Ishikawa (cell line): ENCODE results near the gene SYT1.

Source experiments
- CEBPB ChIP-seq: IDR thresholded peaks from 2 replicates; pipeline ENCODE4 v1.6.1; 2012
- CREB1 ChIP-seq: IDR thresholded peaks from 2 replicates; pipeline ENCODE4 v1.6.1; 2012; ENCODE audit warnings: low read depth
- EGR1 ChIP-seq: IDR thresholded peaks from 2 replicates; pipeline ENCODE4 v1.6.1; 2012
- EP300 ChIP-seq: IDR thresholded peaks from 2 replicates; pipeline ENCODE4 v1.6.1; 2012; ENCODE audit warnings: borderline replicate concordance
- FOXM1 ChIP-seq: IDR thresholded peaks from 2 replicates; pipeline ENCODE4 v1.6.1; 2012; ENCODE audit warnings: low read depth, borderline replicate concordance
- NFIC ChIP-seq: IDR thresholded peaks from 2 replicates; pipeline ENCODE4 v1.6.1; 2012
- RAD21 ChIP-seq: IDR thresholded peaks from 2 replicates; pipeline ENCODE4 v1.6.1; 2012; ENCODE audit warnings: low read depth
- TAF1 ChIP-seq: IDR thresholded peaks from 2 replicates; pipeline ENCODE4 v1.6.1; 2012; ENCODE audit warnings: low read depth, mild to moderate bottlenecking
- TCF12 ChIP-seq: IDR thresholded peaks from 2 replicates; pipeline ENCODE4 v1.6.1; 2012; ENCODE audit warnings: low read depth
- TEAD4 ChIP-seq: IDR thresholded peaks from 2 replicates; pipeline ENCODE4 v1.6.1; 2012
- YY1 ChIP-seq: IDR thresholded peaks from 2 replicates; pipeline ENCODE4 v1.6.1; 2012; ENCODE audit warnings: low read depth
- ZBTB7A ChIP-seq: IDR thresholded peaks from 2 replicates; pipeline ENCODE4 v1.6.1; 2012; ENCODE audit warnings: low read depth
- TF ChIP-seq, protein P1 (sequence below): IDR thresholded peaks from 2 replicates; pipeline ENCODE4 v1.6.1; 2012
- TF ChIP-seq, protein P2 (sequence below): IDR thresholded peaks from 2 replicates; pipeline ENCODE4 v1.6.1; 2012; ENCODE audit warnings: low read depth, mild to moderate bottlenecking
- TF ChIP-seq, protein P3 (sequence below): IDR thresholded peaks from 2 replicates; pipeline ENCODE4 v1.6.1; 2012

Gene SYT1

DNA sequence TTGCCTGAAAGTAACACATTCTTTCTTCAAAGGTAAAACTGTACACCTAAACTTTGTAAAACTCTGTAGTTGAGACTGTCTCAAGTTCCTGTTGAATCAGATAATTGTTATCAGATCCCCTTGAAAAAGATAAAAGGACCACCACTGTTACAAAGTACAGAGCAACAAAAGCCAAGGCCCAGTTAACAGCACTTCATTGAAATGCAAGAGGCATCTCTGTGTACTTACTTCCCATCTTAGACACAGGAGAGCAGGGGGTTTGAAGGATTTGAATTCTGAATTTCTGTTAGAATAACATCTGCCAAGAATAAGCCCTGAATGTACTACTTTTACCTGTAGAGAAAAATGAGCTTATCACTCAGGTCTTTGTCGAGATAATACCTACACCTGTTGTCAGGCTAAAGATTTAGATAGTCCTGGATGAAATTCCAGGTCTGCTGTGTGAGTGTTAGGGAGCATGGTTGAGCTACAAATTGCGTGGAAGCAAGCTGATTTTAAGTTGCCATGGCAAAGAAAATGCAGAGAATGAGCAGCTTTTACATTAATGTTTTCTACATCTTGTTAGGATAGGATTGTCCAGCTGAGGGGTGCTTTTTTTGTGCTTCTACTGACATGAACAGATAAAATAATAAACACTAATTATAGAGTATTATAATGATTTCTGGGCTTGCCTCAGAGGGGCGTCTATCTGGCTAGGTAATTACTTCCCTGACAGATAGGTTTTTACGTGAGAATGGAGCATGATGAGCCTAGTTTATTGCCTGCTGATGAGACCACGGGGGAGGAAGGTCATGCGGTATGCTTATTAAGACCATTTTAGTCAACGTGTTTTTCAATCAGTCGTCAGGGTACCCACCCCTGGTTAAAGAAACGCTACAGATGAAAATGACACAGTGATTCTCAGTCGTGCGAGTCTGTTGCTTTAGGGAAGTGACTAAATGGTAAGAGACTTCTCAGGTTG, 517.0 kb downstream of the SYT1 start:
- TF ChIP-seq, protein P1, sequence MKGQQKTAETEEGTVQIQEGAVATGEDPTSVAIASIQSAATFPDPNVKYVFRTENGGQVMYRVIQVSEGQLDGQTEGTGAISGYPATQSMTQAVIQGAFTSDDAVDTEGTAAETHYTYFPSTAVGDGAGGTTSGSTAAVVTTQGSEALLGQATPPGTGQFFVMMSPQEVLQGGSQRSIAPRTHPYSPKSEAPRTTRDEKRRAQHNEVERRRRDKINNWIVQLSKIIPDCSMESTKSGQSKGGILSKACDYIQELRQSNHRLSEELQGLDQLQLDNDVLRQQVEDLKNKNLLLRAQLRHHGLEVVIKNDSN, result no peak
- TF ChIP-seq RAD21, result no peak
- no peak for TF ChIP-seq FOXM1
- no peak for TF ChIP-seq YY1
- TF ChIP-seq, protein P2, sequence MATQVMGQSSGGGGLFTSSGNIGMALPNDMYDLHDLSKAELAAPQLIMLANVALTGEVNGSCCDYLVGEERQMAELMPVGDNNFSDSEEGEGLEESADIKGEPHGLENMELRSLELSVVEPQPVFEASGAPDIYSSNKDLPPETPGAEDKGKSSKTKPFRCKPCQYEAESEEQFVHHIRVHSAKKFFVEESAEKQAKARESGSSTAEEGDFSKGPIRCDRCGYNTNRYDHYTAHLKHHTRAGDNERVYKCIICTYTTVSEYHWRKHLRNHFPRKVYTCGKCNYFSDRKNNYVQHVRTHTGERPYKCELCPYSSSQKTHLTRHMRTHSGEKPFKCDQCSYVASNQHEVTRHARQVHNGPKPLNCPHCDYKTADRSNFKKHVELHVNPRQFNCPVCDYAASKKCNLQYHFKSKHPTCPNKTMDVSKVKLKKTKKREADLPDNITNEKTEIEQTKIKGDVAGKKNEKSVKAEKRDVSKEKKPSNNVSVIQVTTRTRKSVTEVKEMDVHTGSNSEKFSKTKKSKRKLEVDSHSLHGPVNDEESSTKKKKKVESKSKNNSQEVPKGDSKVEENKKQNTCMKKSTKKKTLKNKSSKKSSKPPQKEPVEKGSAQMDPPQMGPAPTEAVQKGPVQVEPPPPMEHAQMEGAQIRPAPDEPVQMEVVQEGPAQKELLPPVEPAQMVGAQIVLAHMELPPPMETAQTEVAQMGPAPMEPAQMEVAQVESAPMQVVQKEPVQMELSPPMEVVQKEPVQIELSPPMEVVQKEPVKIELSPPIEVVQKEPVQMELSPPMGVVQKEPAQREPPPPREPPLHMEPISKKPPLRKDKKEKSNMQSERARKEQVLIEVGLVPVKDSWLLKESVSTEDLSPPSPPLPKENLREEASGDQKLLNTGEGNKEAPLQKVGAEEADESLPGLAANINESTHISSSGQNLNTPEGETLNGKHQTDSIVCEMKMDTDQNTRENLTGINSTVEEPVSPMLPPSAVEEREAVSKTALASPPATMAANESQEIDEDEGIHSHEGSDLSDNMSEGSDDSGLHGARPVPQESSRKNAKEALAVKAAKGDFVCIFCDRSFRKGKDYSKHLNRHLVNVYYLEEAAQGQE, result no peak
- TF ChIP-seq CEBPB, result no peak

DNA sequence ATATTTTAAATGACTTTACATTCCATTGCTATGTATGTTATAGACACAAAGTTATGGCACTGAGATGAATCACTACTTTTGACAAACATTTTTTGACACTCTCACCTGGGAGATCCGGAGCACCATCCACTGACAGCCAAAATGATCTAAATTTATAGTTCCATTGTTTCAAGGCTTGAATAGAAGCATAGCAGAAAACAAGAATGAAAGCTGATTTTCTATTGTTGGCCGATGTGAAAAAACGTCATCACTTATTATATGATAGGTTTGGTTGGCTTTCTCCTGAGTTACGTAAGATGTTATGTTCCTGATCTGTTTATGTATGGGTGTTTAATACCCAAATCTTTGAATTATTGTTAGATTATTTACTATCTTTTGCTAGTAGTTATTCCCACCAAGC, 520.0 kb downstream of the SYT1 start:
- TF ChIP-seq FOXM1 (no peak), EGR1 (no peak), TCF12 (no peak), EP300 (no peak), NFIC (no peak), YY1 (no peak), TAF1 (no peak)
- TF ChIP-seq, protein P1, result no peak
- TF ChIP-seq, protein P2, result no peak

DNA sequence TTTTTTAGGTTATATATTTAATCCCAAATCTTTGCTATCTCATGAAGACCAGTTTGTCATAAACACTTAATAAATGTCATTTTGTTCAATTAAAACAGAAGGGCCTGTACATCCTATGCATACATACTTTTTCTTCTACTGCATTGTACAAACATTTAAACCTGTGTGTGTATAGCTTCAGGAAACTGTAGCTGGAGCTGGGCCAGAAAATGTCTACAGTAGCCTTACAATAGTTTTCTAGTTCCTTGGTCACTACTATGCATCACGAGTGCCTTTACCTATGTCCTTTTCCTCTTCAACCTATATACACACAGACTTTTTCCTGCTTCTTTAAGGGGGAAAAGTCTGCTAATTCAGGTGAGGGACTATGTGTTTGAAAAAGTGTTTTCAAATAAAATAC, 523.4 kb downstream of the SYT1 start:
- TF ChIP-seq EP300, result no peak
- no peak for TF ChIP-seq CREB1
- no peak for TF ChIP-seq ZBTB7A
- TF ChIP-seq TAF1, result no peak
- TF ChIP-seq EGR1, result no peak
- TF ChIP-seq TEAD4, result no peak
- TF ChIP-seq, protein P2, result no peak
- TF ChIP-seq, protein P1, result no peak
- TF ChIP-seq YY1, result no peak

DNA sequence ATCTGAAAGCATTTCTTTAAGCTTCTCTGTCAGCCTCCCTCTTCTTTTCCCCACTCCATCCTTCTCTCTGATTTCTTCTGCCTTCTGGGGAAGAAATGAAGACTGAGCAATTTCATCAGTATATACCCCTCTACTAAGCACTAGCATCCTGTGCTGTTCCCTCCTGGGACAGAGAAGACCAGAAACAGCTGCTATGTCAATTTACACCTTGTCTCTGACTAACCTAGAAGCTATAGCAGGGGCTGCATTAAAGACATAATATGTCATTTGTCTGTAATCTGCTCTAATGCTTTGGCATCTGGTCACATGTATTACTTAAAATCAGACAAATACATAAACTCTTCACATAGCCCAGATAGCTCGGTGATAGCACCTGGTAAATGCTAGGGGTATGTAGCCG, 529.3 kb downstream of the SYT1 start:
- TF ChIP-seq RAD21, result no peak
- TF ChIP-seq CEBPB, result no peak
- TF ChIP-seq, protein P2, result no peak
- no peak for TF ChIP-seq CREB1
- TF ChIP-seq, protein P1, result no peak
- no peak for TF ChIP-seq ZBTB7A
- TF ChIP-seq FOXM1, result no peak
- no peak for TF ChIP-seq TAF1
- TF ChIP-seq, protein P3, sequence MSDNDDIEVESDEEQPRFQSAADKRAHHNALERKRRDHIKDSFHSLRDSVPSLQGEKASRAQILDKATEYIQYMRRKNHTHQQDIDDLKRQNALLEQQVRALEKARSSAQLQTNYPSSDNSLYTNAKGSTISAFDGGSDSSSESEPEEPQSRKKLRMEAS, result no peak
- no peak for TF ChIP-seq TCF12
